Common myeloid progenitor, CD34-positive (primary cell): Measurements from ENCODE around the gene USE1. TPM values are rescaled to one million over a fixed set of nuclear protein-coding genes. Genes with fewer than 3 reads are reported as not detected.
A peak's percentile ranks its signal among the peaks of the same experiment; 100 is the strongest.

Experiments
- CTCF ChIA-PET: fragments of 350-600 bp; sonication (Branson Sonifier 250); formaldehyde crosslinking; loops from one replicate; lab custom pipeline; 2021; ENCODE audit warnings: antibody characterized with exemption; lab: Charles Lee
- POLR2A ChIA-PET: fragments of 350-600 bp; sonication (Branson Sonifier 250); formaldehyde crosslinking; loops from one replicate; lab custom pipeline; 2021; ENCODE audit warnings: antibody characterized with exemption; lab: Charles Lee
- DNase-seq, 3 donors: peaks; one replicate each; pipeline versions ENCODE4 v3.0.0 to v3.0.0-alpha.2; 2013
- H3K27ac ChIP-seq, 2 experiments: 1 replicate in 1 of 2; 2 replicates in 1 of 2; pipeline ENCODE4 v1.7.0; 2013; ENCODE audit warnings: inconsistent platforms in 2 of 2, low read length in 2 of 2, mild to moderate bottlenecking in 2 of 2, low read depth in 1 of 2, moderate library complexity in 1 of 2; ENCODE audit not compliant: severe bottlenecking in 2 of 2, insufficient read depth in 1 of 2, poor library complexity in 1 of 2
- H3K27me3 ChIP-seq, 5 experiments: replicated peaks in 2 of 5; 1 replicate in 3 of 5; 2 replicates in 2 of 5; pipeline versions ENCODE4 v1.6.1 to v1.7.0; 2013; ENCODE audit warnings: low read length in 4 of 5, mild to moderate bottlenecking in 2 of 5, moderate library complexity in 2 of 5, inconsistent platforms in 1 of 5; ENCODE audit not compliant: insufficient read depth in 5 of 5, control insufficient read depth in 4 of 5
- H3K36me3 ChIP-seq, 4 experiments: 1 replicate in 2 of 4; 2 replicates in 2 of 4; pipeline versions ENCODE4 v1.6.1 to v1.7.0; 2013; ENCODE audit warnings: low read length in 3 of 4, control low read depth in 1 of 4, mild to moderate bottlenecking in 1 of 4; ENCODE audit not compliant: control insufficient read depth in 4 of 4, insufficient read depth in 4 of 4
- H3K4me1 ChIP-seq, 4 experiments: 1 replicate in 3 of 4; 2 replicates in 1 of 4; pipeline versions ENCODE4 v1.6.1 to v1.7.1; 2013; ENCODE audit warnings: low read length in 3 of 4, mild to moderate bottlenecking in 3 of 4, control low read depth in 1 of 4, inconsistent platforms in 1 of 4, moderate library complexity in 1 of 4; ENCODE audit not compliant: control insufficient read depth in 4 of 4, insufficient read depth in 4 of 4; ENCODE audit errors: control extremely low read depth in 1 of 4
- H3K4me3 ChIP-seq, 7 experiments: 1 replicate in 4 of 7; 2 replicates in 3 of 7; pipeline versions ENCODE4 v1.5.1 to v1.7.0; 2013; ENCODE audit warnings: mild to moderate bottlenecking in 7 of 7, low read length in 6 of 7, moderate library complexity in 6 of 7, inconsistent platforms in 2 of 7, low read depth in 2 of 7, control low read depth in 1 of 7; ENCODE audit not compliant: insufficient read depth in 4 of 7, control insufficient read depth in 1 of 7; ENCODE audit errors: extremely low read depth in 1 of 7
- H3K9me3 ChIP-seq, 5 experiments: 1 replicate in 4 of 5; 2 replicates in 1 of 5; pipeline versions ENCODE4 v1.6.1 to v1.7.1; 2013; ENCODE audit warnings: low read length in 4 of 5, mild to moderate bottlenecking in 2 of 5, inconsistent platforms in 1 of 5, low read depth in 1 of 5, moderate library complexity in 1 of 5; ENCODE audit not compliant: control insufficient read depth in 4 of 5, insufficient read depth in 2 of 5; ENCODE audit errors: control extremely low read depth in 1 of 5
- WGBS: methylation state at CpG from one replicate; pipeline ENCODE4 v1.1.5; 2013; ENCODE audit not compliant: insufficient coverage; 5-methylcytosine and 5-hydroxymethylcytosine counted together
- polyA plus RNA-seq: library from polyadenylated mRNA; unstranded; fragments of 120-200 nt; gene quantifications from one replicate; pipeline ENCODE4 v1.2.1, GENCODE V29; 2013

The USE1 gene
- 44.3 TPM for polyA plus RNA-seq

GRCh38 chr19:17215127-17215971, at the start of gene USE1:
Gene USE1 (plus strand): TSS chr19:17215357. CDS start chr19:17215406, 49 bp downstream.
- Histone ChIP-seq H3K4me1 (peaks cover 0 to 16% (median 16%) of the 10 kb centered on the region in 4 experiments), H3K36me3 (peaks cover 8 to 49% (median 31%) of the 10 kb centered on the region in 4 experiments), H3K9me3 (no peaks in the 10 kb centered on the region), H3K27me3 (no peaks in the 10 kb centered on the region), H3K27ac (peak within 1 kb of the TSS; percentile 66 to 88), H3K4me3 (peak within 1 kb of the TSS; percentile 69 to 87 (median 80))
- ChIA-PET POLR2A (interaction anchor here (0.6 to 1.6 kb wide), 5 partner anchors 11 to 139 kb away, joined by 3 to 10 read pairs (median 5); partner anchors contain the start of genes BABAM1, MYO9B and OCEL1), CTCF (interaction anchor here (0.8 to 2.4 kb wide), 5 partner anchors 11 to 77 kb away, joined by 3 to 11 read pairs (median 3); partner anchors contain the start of gene BABAM1)
- 3% methylated on average over 36 of the region's 56 CpGs for WGBS
- DNase-seq: peak; percentile 91 to 95 (median 95)

DNA sequence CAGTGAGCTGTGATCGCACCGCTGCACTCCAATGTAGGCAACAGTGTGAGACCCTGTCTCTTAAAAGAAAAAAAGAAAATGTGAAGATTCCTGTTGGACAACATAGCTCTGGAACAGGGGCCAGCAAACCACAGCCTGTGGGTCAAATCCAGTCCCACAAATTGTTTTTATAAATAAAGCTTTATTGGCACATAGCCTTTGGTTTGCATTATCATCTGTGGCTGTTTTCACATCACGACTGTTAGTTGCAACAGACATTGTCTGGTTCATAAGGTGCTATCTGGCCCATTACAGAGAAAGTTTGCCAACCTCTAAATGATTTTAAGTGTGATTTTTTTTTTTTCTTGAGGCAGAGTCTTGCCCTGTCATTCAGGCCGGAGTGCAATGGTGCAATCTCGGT, 49.4 kb upstream of the USE1 start:
- no peak for DNase-seq
- ChIA-PET CTCF (interaction anchor here (1.2 kb wide), 1 partner anchor 94 kb away, joined by 3 read pairs; no protein-coding TSS in a partner anchor), POLR2A (no interaction called here)
- Histone ChIP-seq H3K4me3 (no peak overlapping the region), H3K27me3 (no peaks in the 10 kb centered on the region), H3K4me1 (no peaks in the 10 kb centered on the region), H3K27ac (no peak overlapping the region), H3K9me3 (peaks cover 0 to 11% (median 4%) of the 10 kb centered on the region in 5 experiments), H3K36me3 (peaks cover 29 to 90% (median 63%) of the 10 kb centered on the region in 4 experiments)
- WGBS: 100% methylated on average over 5 of the region's 5 CpGs

DNA sequence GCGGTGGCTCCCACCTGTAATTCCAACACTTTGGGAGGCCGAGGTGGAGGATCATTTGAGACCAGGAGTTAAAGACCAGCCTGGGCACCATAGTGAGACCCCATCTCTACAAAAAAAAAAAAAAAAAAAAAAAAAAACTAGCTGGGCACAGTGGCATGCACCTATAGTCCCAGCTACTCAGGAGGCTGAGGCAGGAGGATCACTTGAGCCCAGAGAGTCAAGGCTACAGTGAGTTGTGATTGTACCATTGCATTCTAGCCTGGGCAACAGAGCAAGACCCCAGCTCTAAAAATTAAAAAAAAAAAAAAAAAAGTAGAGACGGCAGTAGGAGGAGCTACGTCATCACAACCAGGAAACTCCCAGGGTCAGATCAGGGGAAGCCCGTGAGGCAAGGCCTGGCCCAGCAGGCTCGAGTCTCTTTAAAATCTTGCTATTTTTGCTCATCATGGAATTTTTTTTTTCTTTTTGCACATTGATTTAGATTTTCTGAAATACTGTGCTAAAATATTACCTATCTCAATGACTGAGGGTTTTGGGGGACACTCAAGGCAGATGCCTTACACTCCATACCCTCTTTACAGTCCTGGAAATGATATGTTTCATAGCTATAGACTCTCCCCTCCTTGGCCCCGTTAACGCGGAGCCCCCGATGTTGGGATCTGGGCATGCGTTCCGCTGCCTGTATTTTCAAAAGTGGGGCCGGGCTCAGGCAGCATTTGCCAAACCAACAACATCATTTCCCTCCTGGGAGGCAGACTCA, 44.4 kb upstream of the USE1 start:
- WGBS: 81% methylated on average over 10 of the region's 13 CpGs
- peaks cover 21 to 85% (median 63%) of the 10 kb centered on the region in 4 experiments for H3K36me3 ChIP-seq
- ChIA-PET POLR2A (interaction anchor here (0.7 kb wide), 1 partner anchor 65 kb away, joined by 3 read pairs; no protein-coding TSS in a partner anchor), CTCF (interaction anchor here (1.6 to 1.8 kb wide), 2 partner anchors 14 to 102 kb away, joined by 4 to 8 read pairs; no protein-coding TSS in a partner anchor)
- H3K4me1 ChIP-seq: no peaks in the 10 kb centered on the region
- no peaks in the 10 kb centered on the region for H3K9me3 ChIP-seq
- H3K4me3 ChIP-seq: no peak overlapping the region
- peak in 2 of 3 donors; percentile 44 to 46 for DNase-seq
- no peak overlapping the region for H3K27ac ChIP-seq
- H3K27me3 ChIP-seq: no peaks in the 10 kb centered on the region

GRCh38 chr19:17171874-17172273, 43.3 kb upstream of the USE1 start:
- CTCF ChIA-PET: interaction anchor here (1.6 kb wide), 1 partner anchor 13 kb away, joined by 4 read pairs; no protein-coding TSS in a partner anchor
- H3K36me3 ChIP-seq: peaks cover 19 to 81% (median 61%) of the 10 kb centered on the region in 4 experiments
- H3K4me1 ChIP-seq: no peaks in the 10 kb centered on the region
- no peak overlapping the region for H3K4me3 ChIP-seq
- no peaks in the 10 kb centered on the region for H3K27me3 ChIP-seq
- DNase-seq: no peak
- H3K27ac ChIP-seq: no peak overlapping the region
- POLR2A ChIA-PET: no interaction called here
- H3K9me3 ChIP-seq: no peaks in the 10 kb centered on the region
- 98% methylated on average over 7 of the region's 8 CpGs for WGBS

- Histone ChIP-seq H3K27me3 (no peaks in the 10 kb centered on the region), H3K4me1 (no peaks in the 10 kb centered on the region), H3K36me3 (peaks cover 19 to 82% (median 61%) of the 10 kb centered on the region in 4 experiments), H3K27ac (no peak overlapping the region), H3K9me3 (no peaks in the 10 kb centered on the region), H3K4me3 (no peak overlapping the region)
- 93% methylated on average over 32 of the region's 33 CpGs for WGBS
- POLR2A ChIA-PET: no interaction called here
- CTCF ChIA-PET: interaction anchor here (1.2 kb wide), 1 partner anchor 11 kb away, joined by 6 read pairs; no protein-coding TSS in a partner anchor
- no peak for DNase-seq
These were observed 42.4 kb upstream of the USE1 start for GRCh38 chr19:17172624-17173345.

DNA sequence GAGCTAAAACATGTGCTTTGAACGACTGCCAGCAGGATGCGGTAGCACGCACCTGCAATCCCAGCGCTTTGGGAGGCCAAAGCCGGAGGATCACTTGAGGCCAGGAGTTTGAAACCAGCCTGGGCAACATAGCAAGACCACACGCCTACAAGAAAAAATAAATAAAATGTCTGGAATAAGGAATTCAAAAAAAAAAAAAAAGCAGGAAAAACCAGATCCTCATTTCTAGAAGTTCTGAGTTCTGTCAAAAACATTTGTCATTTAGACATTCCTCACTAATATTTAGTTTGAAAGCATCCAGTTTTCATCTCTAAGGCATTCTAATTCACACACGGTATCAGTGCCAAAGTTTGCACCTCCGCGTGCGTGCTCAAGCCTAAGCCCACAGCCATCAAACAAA, 36.9 kb upstream of the USE1 start:
- WGBS: 99% methylated on average over 9 of the region's 10 CpGs
- Histone ChIP-seq H3K9me3 (no peaks in the 10 kb centered on the region), H3K27me3 (no peaks in the 10 kb centered on the region), H3K27ac (no peak overlapping the region), H3K4me3 (no peak overlapping the region), H3K36me3 (peaks cover 10 to 53% (median 40%) of the 10 kb centered on the region in 4 experiments), H3K4me1 (peaks cover 0 to 8% (median 7%) of the 10 kb centered on the region in 4 experiments)
- POLR2A ChIA-PET: no interaction called here
- CTCF ChIA-PET: no interaction called here
- no peak for DNase-seq
